22Rv1 (cell line): Measurements from ENCODE around the gene COMMD1.

Experiments
- ZFX ChIP-seq: fragments of 450-650 bp; IDR thresholded peaks from 2 replicates; pipeline ENCODE4 v1.6.1; 2017; ENCODE audit warnings: antibody characterized with exemption, borderline replicate concordance
- TF ChIP-seq, protein P1 (sequence below): fragments of 450-650 bp; IDR thresholded peaks from 2 replicates; pipeline ENCODE4 v1.5.1; 2017; ENCODE audit warnings: mild to moderate bottlenecking

- TF ChIP-seq, protein P1, sequence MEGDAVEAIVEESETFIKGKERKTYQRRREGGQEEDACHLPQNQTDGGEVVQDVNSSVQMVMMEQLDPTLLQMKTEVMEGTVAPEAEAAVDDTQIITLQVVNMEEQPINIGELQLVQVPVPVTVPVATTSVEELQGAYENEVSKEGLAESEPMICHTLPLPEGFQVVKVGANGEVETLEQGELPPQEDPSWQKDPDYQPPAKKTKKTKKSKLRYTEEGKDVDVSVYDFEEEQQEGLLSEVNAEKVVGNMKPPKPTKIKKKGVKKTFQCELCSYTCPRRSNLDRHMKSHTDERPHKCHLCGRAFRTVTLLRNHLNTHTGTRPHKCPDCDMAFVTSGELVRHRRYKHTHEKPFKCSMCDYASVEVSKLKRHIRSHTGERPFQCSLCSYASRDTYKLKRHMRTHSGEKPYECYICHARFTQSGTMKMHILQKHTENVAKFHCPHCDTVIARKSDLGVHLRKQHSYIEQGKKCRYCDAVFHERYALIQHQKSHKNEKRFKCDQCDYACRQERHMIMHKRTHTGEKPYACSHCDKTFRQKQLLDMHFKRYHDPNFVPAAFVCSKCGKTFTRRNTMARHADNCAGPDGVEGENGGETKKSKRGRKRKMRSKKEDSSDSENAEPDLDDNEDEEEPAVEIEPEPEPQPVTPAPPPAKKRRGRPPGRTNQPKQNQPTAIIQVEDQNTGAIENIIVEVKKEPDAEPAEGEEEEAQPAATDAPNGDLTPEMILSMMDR, result no peak
- TF ChIP-seq ZFX, result no peak
Observed at GRCh38 chr2:62016957-62017356, 111.5 kb downstream of the COMMD1 start.
